GM18520 (cell line): ENCODE data around the gene NLK.
"Not testable (repeated sequence)": the region's sequence is repeated elsewhere in the genome, so short reads cannot be mapped to it uniquely, and the experiment has no call there.

ENCODE experiments used
- ATAC-seq: cut with Tn5 transposase; IDR thresholded peaks from one replicate; pipeline ENCODE4 v1.9.1; 2021; ENCODE audit not compliant: unreplicated experiment

Gene NLK

GRCh38 chr17:28227316-28228108 lies 185.0 kb downstream of the NLK start:
- no peak for ATAC-seq

GRCh38 chr17:28228109-28228840 lies 185.8 kb downstream of the NLK start:
- no peak for ATAC-seq

GRCh38 chr17:28228986-28229729 lies 186.7 kb downstream of the NLK start:
- no peak for ATAC-seq

GRCh38 chr17:28230011-28230410 lies 187.5 kb downstream of the NLK start:
- no peak for ATAC-seq

- not testable (repeated sequence) for ATAC-seq
Measured at GRCh38 chr17:28230607-28231006, 188.1 kb downstream of the NLK start.

GRCh38 chr17:28231624-28232023 lies 189.1 kb downstream of the NLK start:
- ATAC-seq = not testable (repeated sequence)

- not testable (repeated sequence) for ATAC-seq
Measured at GRCh38 chr17:28232966-28233870, 190.7 kb downstream of the NLK start.

GRCh38 chr17:28233872-28234856 lies 191.7 kb downstream of the NLK start:
- ATAC-seq = not testable (repeated sequence)

- ATAC-seq = not testable (repeated sequence)
Measured at GRCh38 chr17:28235066-28235700, 192.7 kb downstream of the NLK start.

- not testable (repeated sequence) for ATAC-seq
Measured at GRCh38 chr17:28236033-28236653, 193.7 kb downstream of the NLK start.

GRCh38 chr17:28238547-28239270 lies 196.2 kb downstream of the NLK start:
- not testable (repeated sequence) for ATAC-seq

GRCh38 chr17:28239271-28239624 lies 196.8 kb downstream of the NLK start:
- ATAC-seq = no peak

- no peak for ATAC-seq
Measured at GRCh38 chr17:28240688-28241340, 198.3 kb downstream of the NLK start.

- no peak for ATAC-seq
Measured at GRCh38 chr17:28242791-28243190, 200.3 kb downstream of the NLK start.

- ATAC-seq = not testable (repeated sequence)
Measured at GRCh38 chr17:28243268-28243667, 200.8 kb downstream of the NLK start.

- no peak for ATAC-seq
Measured at GRCh38 chr17:28244446-28244845, 202.0 kb downstream of the NLK start.
